ENCODE results near the gene RNASEL. TPM values are rescaled to one million over a fixed set of nuclear protein-coding genes. Genes with fewer than 3 reads are reported as not detected.
A peak's percentile ranks its signal among the peaks of the same experiment; 100 is the strongest.

The RNASEL gene
- total RNA-seq, 1 donor from 2014 or later, result 0.39 TPM

GRCh38 chr1:182620924-182621585 is 32.0 kb upstream of the RNASEL start:
- no peak for DNase-seq (ENCODE audit: low read depth in 2 of 2)

- DNase-seq (ENCODE audit: low read depth in 2 of 2), result no peak
These were observed 28.8 kb upstream of the RNASEL start for GRCh38 chr1:182617734-182618351.

- no peak for DNase-seq (ENCODE audit: low read depth in 2 of 2)
These were observed 28.0 kb upstream of the RNASEL start for GRCh38 chr1:182617014-182617429.

- DNase-seq (ENCODE audit: low read depth in 2 of 2), result no peak
These were observed 27.3 kb upstream of the RNASEL start for GRCh38 chr1:182616130-182617013.

GRCh38 chr1:182615468-182616129 is 26.5 kb upstream of the RNASEL start:
- no peak for DNase-seq (ENCODE audit: low read depth in 2 of 2)

- DNase-seq (ENCODE audit: low read depth in 2 of 2), result peak; percentile 43 to 53
These were observed 25.9 kb upstream of the RNASEL start for GRCh38 chr1:182614796-182615454.

- DNase-seq (ENCODE audit: low read depth in 2 of 2), result no peak
These were observed 22.7 kb upstream of the RNASEL start for GRCh38 chr1:182611787-182612186.

- no peak for DNase-seq (ENCODE audit: low read depth in 2 of 2)
These were observed 22.3 kb upstream of the RNASEL start for GRCh38 chr1:182611326-182611725.

GRCh38 chr1:182610606-182611194 is 21.6 kb upstream of the RNASEL start:
- no peak for DNase-seq (ENCODE audit: low read depth in 2 of 2)

GRCh38 chr1:182608845-182609610 is 20.0 kb upstream of the RNASEL start:
- DNase-seq (ENCODE audit: low read depth in 2 of 2), result no peak

GRCh38 chr1:182608236-182608635 is 19.2 kb upstream of the RNASEL start:
- no peak for DNase-seq (ENCODE audit: low read depth in 2 of 2)

- no peak for DNase-seq (ENCODE audit: low read depth in 2 of 2)
These were observed 18.5 kb upstream of the RNASEL start for GRCh38 chr1:182607566-182607965.

GRCh38 chr1:182604175-182605164 is 15.4 kb upstream of the RNASEL start, which contains the start of gene RGS16:
TSS of gene RGS16 (minus strand) at chr1:182604389. CDS start at chr1:182604259, 130 bp downstream.
- DNase-seq (ENCODE audit: low read depth in 2 of 2), result peak; percentile 16 to 72

- no peak for DNase-seq (ENCODE audit: low read depth in 2 of 2)
These were observed 14.7 kb upstream of the RNASEL start for GRCh38 chr1:182603646-182604174.

GRCh38 chr1:182602935-182603645 is 14.0 kb upstream of the RNASEL start:
- no peak for DNase-seq (ENCODE audit: low read depth in 2 of 2)

- no peak for DNase-seq (ENCODE audit: low read depth in 2 of 2)
These were observed 12.9 kb upstream of the RNASEL start for GRCh38 chr1:182601913-182602312.

- DNase-seq (ENCODE audit: low read depth in 2 of 2), result peak; percentile 71 to 81
These were observed 12.3 kb upstream of the RNASEL start for GRCh38 chr1:182601416-182601786.
